Erythroblast (primary cell): Measurements from ENCODE around the gene CCDC171.

ENCODE experiments used
- GATA1 ChIP-seq: IDR thresholded peaks from 2 replicates; pipeline ENCODE4 v1.6.1; 2011; ENCODE audit warnings: low read depth, mild to moderate bottlenecking, control low read depth, low read length, moderate library complexity
- POLR2A ChIP-seq: IDR thresholded peaks from 2 replicates; pipeline ENCODE4 v1.6.1; 2011; ENCODE audit warnings: mild to moderate bottlenecking, low read length

DNA sequence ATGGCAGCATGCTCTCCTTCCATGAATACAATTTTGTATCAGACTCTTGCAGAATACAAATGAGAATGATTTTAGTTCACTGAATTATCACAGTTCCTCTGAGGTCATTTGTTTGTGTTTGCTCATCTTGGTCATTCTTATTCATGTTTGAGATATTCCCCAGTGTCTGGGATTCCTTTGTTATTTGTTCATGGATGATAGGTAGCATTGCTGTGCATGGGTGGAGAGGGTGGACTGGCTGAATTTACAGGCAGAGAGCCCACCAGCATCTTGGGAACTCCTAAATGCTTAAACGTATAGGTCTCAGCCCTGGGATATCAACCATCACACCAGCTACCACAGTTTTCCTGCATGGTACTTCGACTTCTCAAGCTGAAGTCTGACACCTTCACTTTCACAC lies 459.8 kb downstream of the CCDC171 start:
- TF ChIP-seq POLR2A (no peak), GATA1 (no peak)
